Measurements from ENCODE around the gene LST1. TPM values are rescaled to one million over a fixed set of nuclear protein-coding genes. Genes with fewer than 3 reads are reported as not detected.
A peak's percentile ranks its signal among the peaks of the same experiment; 100 is the strongest.

The LST1 gene
- total RNA-seq, 1 experiment from 2014 or later = not detected

- Mint-ChIP-seq H3K4me1 (ENCODE audit: insufficient read depth, unreplicated experiment) (peaks cover 33% of the 10 kb centered on the region), H3K27ac (ENCODE audit: low read depth, unreplicated experiment) (peak overlapping the region; percentile 96), H3K27me3 (ENCODE audit: insufficient read depth, unreplicated experiment) (no peaks in the 10 kb centered on the region), H3K4me3 (ENCODE audit: unreplicated experiment) (peak overlapping the region; percentile 71), H3K9me3 (ENCODE audit: unreplicated experiment) (no peaks in the 10 kb centered on the region), H3K36me3 (ENCODE audit: insufficient read depth, unreplicated experiment) (peaks cover 55% of the 10 kb centered on the region)
- POLR2A ChIA-PET = interaction anchor here (0.6 to 6.8 kb wide), 39 partner anchors 9 to 1731 kb away, joined by 3 to 173 read pairs (median 5); partner anchors contain the start of genes ABHD16A, BAG6, C6orf47 and CLIC1
- CTCF ChIA-PET = interaction anchor here (0.6 to 2.2 kb wide), 7 partner anchors 12 to 57 kb away, joined by 3 to 17 read pairs (median 5); no protein-coding TSS in a partner anchor
- TF ChIP-seq CTCF (IDR thresholded peaks at IDR 0.05; ENCODE audit: unreplicated experiment) = no peak
- intact Hi-C loops (cut with micrococcal nuclease) = loop anchor here (1.0 to 10.0 kb wide), 3 partner anchors 43 to 234 kb away; partner anchors contain the start of genes MICB and VWA7
- BruUV-seq (replicated peaks) = TSS peak; percentile 64
- DNase-seq (ENCODE audit: unreplicated experiment) = peak; percentile 78
These were observed 44.9 kb upstream of the LST1 start for GRCh38 chr6:31541059-31541657.

- H3K4me1 Mint-ChIP-seq (ENCODE audit: insufficient read depth, unreplicated experiment) = peaks cover 40% of the 10 kb centered on the region
These were observed 44.2 kb upstream of the LST1 start, which contains the start of gene DDX39B for GRCh38 chr6:31541658-31542521. DDX39B (minus strand) TSS chr6:31542003; CDS start chr6:31540532, 1,471 bp downstream.

GRCh38 chr6:31543639-31544038, 42.4 kb upstream of the LST1 start:
- no peak overlapping the region for H3K27ac Mint-ChIP-seq (ENCODE audit: low read depth, unreplicated experiment)
- ChIA-PET CTCF (interaction anchor here (0.6 to 7.6 kb wide), 5 partner anchors 46 to 119 kb away, joined by 3 to 160 read pairs (median 5); no protein-coding TSS in a partner anchor), POLR2A (interaction anchor here (1.2 to 6.8 kb wide), 8 partner anchors 12 to 117 kb away, joined by 3 to 173 read pairs (median 20); partner anchors contain the start of genes APOM, BAG6, C6orf47 and MICB)
- H3K4me3 Mint-ChIP-seq (ENCODE audit: unreplicated experiment) = no peak overlapping the region
- H3K27me3 Mint-ChIP-seq (ENCODE audit: insufficient read depth, unreplicated experiment) = no peaks in the 10 kb centered on the region
- DNase-seq (ENCODE audit: unreplicated experiment) = no peak
- BruUV-seq (replicated peaks) = no TSS peak
- intact Hi-C loops (cut with micrococcal nuclease) = loop anchor here (2.0 to 10.0 kb wide), 2 partner anchors 145 to 231 kb away; partner anchors contain the start of gene VWA7
- peaks cover 36% of the 10 kb centered on the region for H3K4me1 Mint-ChIP-seq (ENCODE audit: insufficient read depth, unreplicated experiment)
- no peaks in the 10 kb centered on the region for H3K9me3 Mint-ChIP-seq (ENCODE audit: unreplicated experiment)
- TF ChIP-seq CTCF (IDR thresholded peaks at IDR 0.05; ENCODE audit: unreplicated experiment) = no peak
- peaks cover 30% of the 10 kb centered on the region for H3K36me3 Mint-ChIP-seq (ENCODE audit: insufficient read depth, unreplicated experiment)

More at GRCh38 chr6:31541658-31542521, 44.2 kb upstream of the LST1 start, which contains the start of gene DDX39B:
- H3K27ac Mint-ChIP-seq (ENCODE audit: low read depth, unreplicated experiment) = peak within 1 kb of the TSS; percentile 96
- DNase-seq (ENCODE audit: unreplicated experiment) = peak; percentile 97
- peak within 1 kb of the TSS; percentile 71 for H3K4me3 Mint-ChIP-seq (ENCODE audit: unreplicated experiment)
- intact Hi-C loops (cut with micrococcal nuclease) = loop anchor here (1.0 to 10.0 kb wide), 5 partner anchors 44 to 233 kb away; partner anchors contain the start of genes MICB, PRRC2A and VWA7
- no peaks in the 10 kb centered on the region for H3K9me3 Mint-ChIP-seq (ENCODE audit: unreplicated experiment)
- POLR2A ChIA-PET = interaction anchor here (0.6 to 6.8 kb wide), 52 partner anchors 9 to 1730 kb away, joined by 3 to 173 read pairs (median 5); partner anchors contain the start of genes ABHD16A, APOM, BAG6 and C6orf47
- peaks cover 48% of the 10 kb centered on the region for H3K36me3 Mint-ChIP-seq (ENCODE audit: insufficient read depth, unreplicated experiment)
- no peak for TF ChIP-seq CTCF (IDR thresholded peaks at IDR 0.05; ENCODE audit: unreplicated experiment)
- CTCF ChIA-PET = interaction anchor here (0.6 to 7.6 kb wide), 10 partner anchors 11 to 721 kb away, joined by 3 to 160 read pairs (median 5); no protein-coding TSS in a partner anchor
- no peaks in the 10 kb centered on the region for H3K27me3 Mint-ChIP-seq (ENCODE audit: insufficient read depth, unreplicated experiment)
- no TSS peak for BruUV-seq (replicated peaks)

Data from MCF 10A (cell line).